ENCODE data around the gene UHRF1.

UHRF1 gene

GRCh38 chr19:4991996-4992698 lies 82.8 kb downstream of the UHRF1 start:
- DNase-seq: no peak

GRCh38 chr19:4993683-4994082 lies 84.4 kb downstream of the UHRF1 start:
- no peak for DNase-seq

- no peak for DNase-seq
Measured at GRCh38 chr19:4996701-4997100, 87.4 kb downstream of the UHRF1 start.

- DNase-seq: no peak
Measured at GRCh38 chr19:4997297-4997696, 88.0 kb downstream of the UHRF1 start.

- DNase-seq: no peak
Measured at GRCh38 chr19:5000120-5000611, 90.9 kb downstream of the UHRF1 start.

- DNase-seq: peak in 1 of 5 donors; percentile 10
Measured at GRCh38 chr19:5001615-5002014, 92.3 kb downstream of the UHRF1 start.

- no peak for DNase-seq
Measured at GRCh38 chr19:5002143-5002542, 92.8 kb downstream of the UHRF1 start.

GRCh38 chr19:5003781-5004180 lies 94.5 kb downstream of the UHRF1 start:
- no peak for DNase-seq

- DNase-seq: no peak
Measured at GRCh38 chr19:5005096-5005495, 95.8 kb downstream of the UHRF1 start.

GRCh38 chr19:5006201-5006600 lies 96.9 kb downstream of the UHRF1 start:
- no peak for DNase-seq

- DNase-seq: no peak
Measured at GRCh38 chr19:5006821-5007220, 97.5 kb downstream of the UHRF1 start.
